Activated CD8-positive, alpha-beta memory T cell treated with anti-CD3 and anti-CD28 coated beads for 36 hours (primary cell): ENCODE measurements around the gene ZNF385B. TPM values are rescaled to one million over a fixed set of nuclear protein-coding genes. Genes with fewer than 3 reads are reported as not detected.
"Not testable (repeated sequence)": the region's sequence is repeated elsewhere in the genome, so short reads cannot be mapped to it uniquely, and the experiment has no call there.

Experiments
- CTCF ChIA-PET: fragments of 350-600 bp; sonication (Branson Sonifier 250); formaldehyde crosslinking; loops from one replicate; lab custom pipeline; 2021; ENCODE audit warnings: antibody characterized with exemption; lab: Charles Lee
- POLR2A ChIA-PET: fragments of 350-600 bp; sonication (Branson Sonifier 250); formaldehyde crosslinking; loops from one replicate; lab custom pipeline; 2021; ENCODE audit warnings: antibody characterized with exemption; lab: Charles Lee
- total RNA-seq, 2 experiments: library from RNA; stranded (reverse); gene quantifications; one replicate each; pipeline ENCODE4 v1.2.3, GENCODE V29; 2021

The ZNF385B gene
- total RNA-seq: not detected

DNA sequence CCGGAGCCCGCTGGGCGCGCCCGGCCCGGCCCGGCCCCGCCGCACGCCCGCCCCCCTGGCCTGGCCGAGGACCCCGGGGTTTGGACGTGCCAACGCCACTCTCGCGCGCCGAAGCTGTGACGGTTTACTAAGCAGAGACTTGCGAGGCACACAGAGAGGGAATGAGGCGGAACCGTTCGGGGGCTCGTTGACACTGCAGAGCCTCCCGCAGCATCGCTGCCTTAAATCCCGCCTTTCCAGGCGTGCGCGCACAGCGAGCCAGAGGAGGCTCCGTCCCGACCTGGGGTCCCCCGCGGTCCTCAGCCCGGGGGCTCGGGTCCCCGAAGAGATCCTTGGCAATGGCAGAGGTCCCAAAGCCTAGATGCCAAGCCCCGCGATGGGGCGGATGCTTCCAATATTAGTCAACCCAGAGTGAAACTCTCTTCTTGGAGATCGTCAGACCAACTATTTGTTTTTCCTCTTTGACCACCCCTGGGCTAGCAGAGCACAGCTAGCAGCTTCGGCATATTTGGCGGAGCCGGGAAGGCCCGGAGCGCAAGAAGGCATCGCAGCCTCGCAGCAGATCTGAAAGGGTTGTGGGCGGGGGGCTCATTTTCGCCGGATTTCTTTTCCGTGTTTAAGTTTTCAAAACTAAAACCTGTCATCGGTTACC is at the start of gene ZNF385B:
Gene ZNF385B (minus strand): TSS at position 197 of the 652 bp plus-strand sequence.
- CTCF ChIA-PET: no interaction called here
- POLR2A ChIA-PET: no interaction called here

DNA sequence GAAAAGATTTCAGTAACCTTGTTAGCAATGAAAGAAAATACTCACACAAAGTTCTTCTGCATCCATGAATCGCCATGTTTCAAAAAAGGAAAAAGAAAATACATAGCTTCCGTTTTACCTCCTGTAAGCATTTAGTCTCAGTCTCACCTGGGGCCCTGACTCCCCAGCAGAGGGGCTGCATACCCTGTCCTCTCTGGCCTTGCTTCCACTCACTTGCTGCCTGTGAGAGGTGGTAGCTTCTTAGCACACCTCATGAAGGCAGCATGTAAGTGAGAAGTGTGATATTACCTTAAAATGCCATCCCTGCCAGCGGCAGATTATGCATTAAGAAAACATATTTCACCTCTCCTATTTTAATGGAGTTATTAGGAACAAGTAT is 49.3 kb upstream of the ZNF385B start:
- ChIA-PET POLR2A (no interaction called here), CTCF (no interaction called here)

DNA sequence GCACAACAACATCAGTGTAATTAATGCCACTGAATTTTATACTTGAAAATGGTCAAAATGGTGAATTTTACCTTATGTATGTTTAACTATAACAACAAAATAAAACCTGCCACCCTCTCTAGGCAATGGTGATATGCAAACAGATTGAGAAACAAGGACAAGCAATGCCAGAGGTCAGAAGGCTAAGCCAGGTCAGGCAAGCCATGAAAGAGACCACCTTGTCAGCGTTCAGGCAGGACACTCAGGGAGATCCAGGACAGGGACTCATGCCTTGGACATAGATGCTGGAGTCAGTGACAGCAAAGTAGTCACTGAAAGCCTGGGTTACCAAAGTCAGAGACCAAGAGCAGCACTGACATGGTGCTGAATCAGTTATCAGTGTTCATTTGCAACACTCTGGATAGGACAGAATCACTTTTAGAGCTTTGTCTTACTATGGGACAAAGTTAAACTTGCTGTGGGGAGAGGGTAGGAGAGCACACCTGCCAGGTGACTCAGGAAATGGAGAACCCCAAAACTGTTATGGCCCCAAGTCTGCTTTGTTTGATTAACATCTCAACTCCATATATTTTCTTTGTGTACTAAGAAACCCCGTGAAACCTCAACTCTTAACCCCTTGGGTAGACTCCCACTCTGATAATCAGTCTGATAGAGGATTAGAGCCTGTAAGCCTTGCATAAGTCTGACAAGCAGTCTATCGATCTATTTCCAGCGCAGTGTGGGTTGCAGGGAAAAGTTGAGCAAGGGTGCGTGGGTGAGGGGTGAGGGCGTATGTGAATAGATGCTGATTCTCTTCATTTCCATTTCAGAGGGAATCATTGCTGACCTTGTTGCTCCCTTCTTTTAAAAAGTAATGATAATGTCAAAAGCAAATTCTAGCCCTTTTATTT is 48.7 kb upstream of the ZNF385B start:
- CTCF ChIA-PET: no interaction called here
- POLR2A ChIA-PET: no interaction called here

DNA sequence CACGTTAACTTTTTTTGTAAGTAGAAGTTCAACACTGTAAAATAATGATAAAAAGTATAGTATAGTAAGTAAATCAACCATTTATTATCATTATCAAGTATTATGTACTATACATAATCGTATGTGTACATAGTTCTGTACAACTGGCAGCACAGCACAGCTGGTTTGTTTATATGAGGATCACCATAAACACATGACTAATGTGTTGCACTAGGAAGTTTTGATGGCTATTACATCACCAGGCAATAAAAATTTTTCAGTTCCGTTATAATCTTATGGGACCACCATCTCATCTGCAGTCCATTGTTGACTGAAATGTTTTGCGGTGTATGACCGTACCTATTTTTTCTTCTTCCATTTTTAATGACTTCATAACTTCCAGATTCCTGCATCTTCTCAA is 39.2 kb upstream of the ZNF385B start:
- ChIA-PET POLR2A (no interaction called here), CTCF (no interaction called here)

DNA sequence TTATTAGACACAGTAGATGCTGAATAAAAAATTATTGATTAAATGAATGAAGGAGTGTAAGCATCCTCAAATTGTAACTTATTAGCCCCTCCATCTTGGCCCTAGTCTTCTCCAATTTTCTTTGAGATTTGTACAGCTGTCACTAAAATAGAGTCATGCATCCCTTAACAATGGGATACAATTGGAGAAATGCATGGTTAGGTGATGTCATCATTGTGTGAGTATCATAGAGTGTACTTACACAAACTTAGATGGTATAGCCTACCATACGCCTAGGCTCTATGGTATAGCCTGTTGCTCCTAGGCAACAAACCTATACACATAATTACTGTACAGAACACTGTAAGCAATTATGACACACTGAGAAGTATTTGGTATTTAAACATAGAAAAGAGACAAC is 38.3 kb upstream of the ZNF385B start:
- CTCF ChIA-PET: no interaction called here
- POLR2A ChIA-PET: no interaction called here

DNA sequence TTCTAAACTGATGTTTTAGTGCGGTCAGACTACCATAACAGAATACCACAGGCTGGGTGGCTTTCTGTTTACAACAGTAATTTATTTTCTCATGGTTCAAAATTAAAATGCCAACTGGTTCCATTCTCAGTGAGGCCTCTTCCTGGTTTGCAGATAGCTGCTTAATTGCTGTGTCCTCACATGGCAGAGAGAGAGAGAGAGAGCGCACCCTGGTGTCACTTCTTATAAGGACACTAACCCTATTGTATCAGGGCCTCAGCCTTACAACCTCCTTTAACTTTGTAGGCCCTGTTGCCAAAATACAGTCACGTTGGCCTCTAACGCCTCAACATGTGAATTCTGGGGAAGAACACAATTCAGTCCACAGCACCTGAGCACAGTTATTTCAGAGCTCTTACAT is 37.5 kb upstream of the ZNF385B start:
- CTCF ChIA-PET: no interaction called here

DNA sequence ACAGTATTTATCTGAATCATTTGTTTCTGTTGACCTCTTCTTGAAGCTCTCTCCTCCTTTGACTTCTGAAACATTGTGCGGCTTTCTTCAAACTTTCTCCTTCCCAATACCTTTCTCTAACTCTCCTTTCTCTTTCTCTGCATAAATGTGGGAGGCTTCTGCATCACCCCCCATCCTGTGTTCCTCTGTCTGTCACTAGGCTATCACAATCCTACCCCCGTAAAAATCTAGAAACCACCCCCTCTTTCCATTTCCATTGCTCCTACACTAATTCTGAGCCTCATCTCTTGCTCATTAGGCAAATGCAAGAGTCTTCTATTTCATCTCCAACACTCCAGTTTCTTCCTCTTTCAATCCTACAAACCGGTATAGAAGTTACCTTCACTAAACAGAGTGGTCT is 32.2 kb upstream of the ZNF385B start:
- CTCF ChIA-PET: no interaction called here
- POLR2A ChIA-PET: no interaction called here

More for the DNA sequence above, 37.5 kb upstream of the ZNF385B start:
- POLR2A ChIA-PET: no interaction called here

DNA sequence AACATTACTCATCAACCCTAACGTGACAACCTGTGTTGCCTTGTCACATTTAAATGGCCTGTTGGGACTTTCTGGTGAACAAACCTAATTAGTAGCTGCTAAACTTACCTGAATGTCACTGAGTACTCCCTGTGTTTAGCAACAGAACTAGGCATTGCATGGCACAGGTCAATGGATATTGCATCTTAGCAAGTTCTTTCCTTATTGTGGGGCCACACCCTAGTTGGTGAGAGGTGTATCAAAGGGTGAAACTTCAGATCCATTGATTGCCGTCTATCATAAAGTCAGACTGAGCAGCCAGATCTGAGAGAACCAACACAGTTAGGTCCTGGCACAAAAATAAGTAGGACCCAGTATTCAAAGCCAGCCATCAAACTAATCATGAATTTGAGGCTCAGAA is 29.8 kb upstream of the ZNF385B start:
- ChIA-PET CTCF (no interaction called here), POLR2A (no interaction called here)

DNA sequence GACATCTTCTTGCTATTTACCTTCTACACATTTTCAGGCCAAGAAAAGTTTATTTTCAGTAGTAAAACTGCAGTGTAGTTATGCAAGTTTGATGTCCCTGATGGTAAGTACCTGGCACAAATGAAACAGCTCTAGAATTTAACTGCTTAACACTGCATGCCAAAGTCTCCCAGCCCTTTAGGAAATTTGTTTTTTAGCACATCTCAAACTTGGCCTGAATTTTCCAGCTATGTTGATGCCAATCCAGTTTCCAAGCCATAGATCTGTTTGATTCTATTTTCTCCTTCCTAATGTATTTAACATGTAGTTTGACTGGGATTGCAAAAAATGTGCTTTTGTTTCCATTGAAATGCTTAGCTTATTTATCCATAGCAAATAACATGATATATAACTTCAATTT is 29.3 kb upstream of the ZNF385B start:
- POLR2A ChIA-PET: no interaction called here
- CTCF ChIA-PET: no interaction called here

DNA sequence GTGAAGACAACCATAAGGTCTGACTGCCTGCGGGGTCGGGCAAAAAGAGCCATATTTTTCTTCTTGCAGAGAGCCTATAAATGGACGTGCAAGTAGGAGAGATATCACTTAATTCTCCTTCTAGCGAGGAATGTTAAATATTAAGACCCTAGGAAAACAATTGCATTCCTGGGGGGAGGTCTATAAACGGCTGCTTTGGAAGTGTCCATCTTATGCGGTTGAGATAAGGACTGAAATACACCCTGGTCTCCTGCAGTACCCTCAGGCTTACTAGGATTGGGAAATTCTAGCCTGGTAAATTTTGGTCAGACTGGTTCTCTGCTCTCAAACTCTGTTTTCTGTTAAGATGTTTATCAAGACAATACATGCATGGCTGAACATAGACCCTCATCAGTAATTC is 27.2 kb upstream of the ZNF385B start:
- CTCF ChIA-PET, POLR2A ChIA-PET: not testable (repeated sequence)

DNA sequence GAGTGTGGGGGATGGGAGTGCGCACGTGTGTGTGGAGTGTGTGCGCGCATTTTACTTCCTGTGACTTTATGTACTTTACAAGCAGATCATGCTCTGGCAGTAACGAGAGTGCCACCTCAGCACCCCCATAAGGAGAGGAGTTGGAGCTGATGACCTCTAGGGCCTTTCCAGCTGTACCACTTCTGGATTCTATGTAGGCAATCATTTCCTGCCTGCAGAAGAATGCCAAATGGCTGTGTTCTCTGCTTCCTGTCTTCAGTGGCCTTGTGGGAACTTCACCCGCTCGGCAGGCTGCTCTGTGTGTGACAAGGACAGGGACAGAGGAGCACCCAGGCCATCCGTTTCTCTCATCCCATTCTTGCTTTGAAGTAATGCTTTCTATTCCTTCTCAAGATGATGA is 22.8 kb upstream of the ZNF385B start:
- POLR2A ChIA-PET: no interaction called here
- CTCF ChIA-PET: no interaction called here

DNA sequence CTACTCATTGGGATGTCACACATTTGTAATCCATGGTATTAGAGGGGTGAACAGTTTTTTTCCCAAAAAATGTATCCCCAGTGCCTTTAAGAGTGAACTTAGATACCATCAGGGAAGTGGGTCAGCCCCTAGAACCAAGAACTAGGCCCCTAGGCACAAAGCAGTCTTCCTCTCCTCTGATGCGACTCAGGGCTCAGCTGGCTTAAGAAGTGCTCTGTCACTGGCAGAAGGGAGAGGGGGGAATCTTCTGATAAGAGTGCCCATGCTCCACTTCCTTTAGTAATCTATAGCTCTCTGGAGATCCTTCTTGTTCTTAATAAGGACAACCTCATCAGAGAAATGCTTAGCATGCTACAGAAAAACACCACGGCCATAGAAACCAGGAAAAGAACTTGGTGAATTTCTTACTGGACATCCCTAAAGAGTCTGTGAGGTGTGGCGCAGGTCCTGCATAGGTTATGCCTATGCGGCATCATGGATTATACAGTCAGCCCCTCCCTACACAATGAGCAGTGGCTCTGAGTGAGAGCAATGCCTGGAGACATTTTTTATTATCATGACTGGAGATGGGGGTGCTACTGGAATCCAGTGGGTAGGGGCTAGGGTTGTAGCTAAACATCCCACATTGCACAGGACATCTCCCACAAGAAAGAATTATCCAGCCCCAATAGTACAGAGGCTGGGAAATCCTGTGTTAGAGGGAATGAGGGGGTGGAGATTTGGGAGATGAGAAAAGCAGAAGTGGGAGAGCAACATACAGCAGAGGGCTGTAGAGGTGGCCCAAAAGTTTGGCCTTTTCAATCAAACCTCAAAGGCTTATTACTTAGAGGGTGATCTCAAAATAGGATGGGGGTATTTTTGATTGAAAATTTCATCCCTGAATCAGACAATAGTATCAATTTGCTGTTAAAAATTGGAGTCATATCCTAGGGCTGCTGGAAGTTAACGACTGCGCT is 21.7 kb upstream of the ZNF385B start:
- CTCF ChIA-PET: no interaction called here
- POLR2A ChIA-PET: no interaction called here

DNA sequence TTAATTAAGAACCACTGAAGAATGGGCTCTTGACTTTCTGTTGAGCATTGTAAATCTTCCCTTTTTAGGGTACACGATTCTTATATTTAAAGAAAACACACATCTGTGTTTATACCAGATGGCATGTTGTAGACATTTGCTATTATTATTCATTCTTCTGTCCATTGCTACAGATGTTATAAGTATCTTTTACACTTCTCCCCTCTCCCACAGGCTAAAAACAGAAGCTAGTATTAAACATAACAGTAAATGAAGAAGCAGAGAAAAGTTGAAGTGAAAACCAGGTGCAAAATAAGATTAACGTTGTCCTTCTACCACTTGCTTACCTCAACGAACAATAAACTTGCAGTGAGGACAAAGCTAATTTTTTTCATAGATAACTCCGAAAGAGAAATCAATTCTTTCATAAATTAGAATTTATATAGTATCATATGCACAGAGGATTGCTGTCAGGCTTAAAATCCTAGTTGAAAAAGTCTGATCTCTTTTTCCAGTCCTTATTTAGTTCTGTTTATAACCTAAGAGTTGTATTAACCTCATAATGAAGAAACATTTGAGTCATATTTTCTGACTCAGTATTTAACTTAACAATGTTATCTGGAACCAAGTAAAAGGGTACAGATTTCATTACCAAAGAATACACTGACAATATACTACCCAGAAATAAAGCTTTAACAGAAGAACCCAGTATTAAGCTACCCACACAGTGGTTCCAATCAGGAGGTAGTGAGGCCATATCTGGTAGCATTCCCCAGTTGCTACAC is 16.4 kb upstream of the ZNF385B start:
- CTCF ChIA-PET: no interaction called here
- POLR2A ChIA-PET: no interaction called here

DNA sequence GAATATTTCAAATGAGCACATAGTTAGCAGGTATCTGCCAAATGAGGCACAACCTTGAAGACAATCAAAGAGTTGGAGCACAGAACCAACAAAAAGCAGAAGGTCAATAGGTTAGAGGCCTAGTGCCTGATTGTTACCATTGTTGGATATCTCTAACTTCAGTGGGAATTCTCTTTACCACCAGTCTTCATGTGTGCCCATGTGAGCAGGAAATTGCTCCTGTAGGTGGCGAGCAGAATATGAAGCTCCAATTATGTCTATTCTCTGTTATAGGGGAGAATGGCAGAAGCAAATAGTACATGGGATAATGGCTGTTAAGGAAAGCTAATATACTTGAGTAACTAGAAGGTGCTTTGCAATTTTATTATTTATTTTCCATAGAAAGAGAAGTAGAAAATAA is 14.9 kb upstream of the ZNF385B start:
- POLR2A ChIA-PET: no interaction called here
- CTCF ChIA-PET: no interaction called here

DNA sequence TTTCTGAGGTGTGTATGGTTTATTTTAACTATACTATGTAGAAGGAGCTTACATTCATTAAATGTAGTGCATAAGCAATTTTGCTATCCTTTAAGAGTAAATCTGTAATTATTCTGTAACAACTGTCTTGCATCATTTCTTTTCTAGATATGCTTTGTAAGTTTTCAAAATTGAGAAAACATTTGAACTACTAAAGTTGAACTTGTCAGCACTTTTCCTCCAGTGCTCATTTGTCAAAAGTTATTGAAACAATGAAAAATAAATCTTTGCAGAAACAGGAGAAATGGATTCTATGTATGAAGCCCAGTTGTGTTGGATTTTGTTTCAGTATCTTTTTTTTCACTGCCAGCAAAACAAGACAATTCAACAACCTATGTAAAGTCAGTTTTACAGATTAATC is 14.5 kb upstream of the ZNF385B start:
- ChIA-PET POLR2A (no interaction called here), CTCF (no interaction called here)

DNA sequence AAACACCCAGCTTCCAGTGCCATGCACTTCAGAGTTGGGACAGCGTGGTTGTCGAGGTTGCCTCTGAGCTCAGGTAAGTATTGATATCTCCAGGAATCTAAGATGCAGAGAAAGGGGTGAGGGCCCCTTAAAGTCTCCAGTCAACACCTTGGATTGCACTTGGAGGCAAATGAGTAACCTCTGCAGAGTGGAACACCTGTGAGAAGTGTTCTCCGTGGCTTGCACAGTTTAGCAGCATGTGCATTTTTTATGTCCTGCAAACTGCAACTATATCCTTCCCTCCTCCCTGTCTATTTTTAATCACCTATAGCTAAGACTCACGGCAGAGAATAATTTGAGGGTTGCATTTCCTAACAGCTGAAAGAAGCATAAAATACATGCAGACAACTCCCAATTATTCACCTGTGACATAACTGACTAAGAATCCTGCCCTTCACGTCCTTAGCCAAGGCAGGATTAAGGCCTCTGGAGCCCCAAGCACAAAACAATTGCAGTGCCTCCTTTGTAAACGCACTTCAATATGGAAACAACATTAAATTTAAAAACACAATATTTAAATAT is 1.6 kb upstream of the ZNF385B start:
- CTCF ChIA-PET: no interaction called here
- POLR2A ChIA-PET: no interaction called here

DNA sequence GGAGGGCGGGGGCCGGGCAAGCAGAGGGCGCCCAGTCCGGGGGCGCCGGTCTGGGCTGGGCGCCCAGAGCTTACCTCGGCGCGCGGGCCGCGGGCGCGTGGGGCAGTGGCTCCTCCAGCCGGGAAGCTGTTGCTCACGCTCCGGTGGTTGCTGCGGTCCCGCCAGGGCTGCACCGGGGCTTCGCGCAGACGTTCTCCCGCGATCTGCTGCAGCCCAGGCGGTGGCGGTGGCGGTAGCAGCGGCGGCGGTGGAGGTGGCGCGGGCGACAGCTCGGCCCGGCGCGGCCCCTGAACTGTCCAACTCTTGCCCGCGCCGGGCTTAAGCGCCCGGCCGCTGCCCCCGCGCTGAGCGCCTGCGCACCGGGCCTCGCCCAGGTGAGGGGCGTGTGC is 391 bp downstream of the ZNF385B start:
- POLR2A ChIA-PET: no interaction called here
- CTCF ChIA-PET: no interaction called here

DNA sequence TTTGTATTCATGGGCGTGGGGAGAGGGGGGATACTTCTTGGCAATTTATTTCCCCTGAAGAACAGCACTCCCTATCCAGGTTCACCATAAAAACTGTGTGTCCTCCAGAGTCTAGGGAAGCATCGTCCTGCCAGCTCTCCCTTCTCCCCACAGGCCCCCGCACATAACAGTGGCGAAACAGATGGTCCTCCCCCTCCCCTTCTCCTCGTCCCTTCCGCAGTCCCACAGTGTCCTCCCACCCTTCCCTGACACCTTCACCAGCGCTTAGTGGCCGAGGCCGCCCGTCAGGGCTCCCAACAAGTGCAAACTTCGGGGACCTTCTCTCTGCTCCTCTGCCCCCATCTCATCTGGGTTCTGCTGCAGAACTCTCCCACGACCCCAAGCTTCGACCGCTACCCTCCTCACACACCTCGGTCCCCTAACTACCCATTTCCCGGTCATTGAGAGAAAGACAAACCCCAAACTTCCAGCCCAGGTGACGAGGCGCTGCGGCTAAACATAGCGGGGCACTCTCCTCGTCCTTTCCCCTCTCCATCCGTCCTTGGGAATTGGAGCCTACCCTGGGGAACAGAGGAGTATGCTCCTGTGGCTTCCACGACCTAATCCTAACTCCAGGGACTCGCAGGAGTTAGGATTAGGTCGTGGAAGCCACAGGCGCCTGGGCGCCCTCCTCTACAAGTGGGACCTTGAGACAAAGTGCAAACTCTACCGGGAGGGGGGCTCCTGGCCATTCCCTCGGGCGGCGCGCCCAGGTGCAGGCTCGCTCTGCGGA is 971 bp downstream of the ZNF385B start:
- ChIA-PET CTCF (no interaction called here), POLR2A (no interaction called here)
